ENCODE data around the gene ZSCAN16. TPM values are rescaled to one million over a fixed set of nuclear protein-coding genes. Genes with fewer than 3 reads are reported as not detected.

Gene ZSCAN16
- total and polyA plus RNA-seq, 2 of the 13 experiments (the other 11 are each of a cell fraction or from before 2014, with no cell fraction given): 5.7 to 12.7 TPM

GRCh38 chr6:28118217-28118616 lies 6.2 kb upstream of the ZSCAN16 start:
- CTCF ChIA-PET (ENCODE audit: low intra/inter-chr PET ratio, low total read pairs): no interaction called here
- ATAC-seq (no peak), DNase-seq (ENCODE audit: low spot score) (no peak), FAIRE-seq (no peak)
- in situ Hi-C loops (cut with HindIII; ENCODE audit: extremely low pct_ligation_motif_present, low pct_unique_long_range_greater_than_20kb) (no loop called here), intact Hi-C loops (cut with micrococcal nuclease; ENCODE audit: unreplicated experiment) (no loop called here)
- Histone ChIP-seq H4K20me1 (ENCODE audit: insufficient read depth, low read length) (no peaks in the 10 kb centered on the region), H3K27ac (ENCODE audit: extremely low read length, insufficient read depth, low read length) (no peak overlapping the region), H3K4me1 (ENCODE audit: insufficient read depth, low read length) (peaks cover 7% of the 10 kb centered on the region), H3K36me3 (replicated peaks in 1 of 2; ENCODE audit: control insufficient read depth in 1 of 2, insufficient read depth in 2 of 2, low read length in 2 of 2) (peaks cover 2 to 19% of the 10 kb centered on the region in 2 experiments), H3K9me3 (ENCODE audit: low read length) (no peaks in the 10 kb centered on the region), H3K79me2 (ENCODE audit: insufficient read depth, low read length) (no peaks in the 10 kb centered on the region), H3K9ac (ENCODE audit: insufficient read depth, low read depth, low read length) (no peak overlapping the region), H3K27me3 (ENCODE audit: control insufficient read depth in 1 of 2, insufficient read depth in 2 of 2, low read length in 2 of 2) (no peaks in the 10 kb centered on the region), H2AFZ (ENCODE audit: low read length) (no peak overlapping the region), H3K4me3 (replicated peaks in 1 of 3; ENCODE audit: insufficient read depth in 1 of 3, low read depth in 2 of 3, low read length in 3 of 3) (no peak overlapping the region), H3K4me2 (ENCODE audit: low read depth, low read length) (no peak overlapping the region)
- POLR2A ChIA-PET: interaction anchor here (2.1 kb wide), 1 partner anchor 14 kb away, joined by 6 read pairs; no protein-coding TSS in a partner anchor
- WGBS (ENCODE audit: low lambda C conversion rate): 84% methylated on average over 1 of the region's 1 CpG
- peak; percentile 40 for TF ChIP-seq HNRNPK (IDR thresholded peaks at IDR 0.05; ENCODE audit: low read depth, low read length, poor library complexity, severe bottlenecking)
- no peak for TF ChIP-seq HMGXB4 (CRISPR knock-in tag; IDR thresholded peaks at IDR 0.05; ENCODE audit: borderline replicate concordance in 1 of 2, low read depth in 1 of 2)
- BruUV-seq (replicated peaks): no TSS peak

- 85% methylated on average over 2 of the region's 2 CpGs for WGBS (ENCODE audit: low lambda C conversion rate)
- in situ Hi-C loops (cut with HindIII; ENCODE audit: extremely low pct_ligation_motif_present, low pct_unique_long_range_greater_than_20kb) (no loop called here), intact Hi-C loops (cut with micrococcal nuclease; ENCODE audit: unreplicated experiment) (no loop called here)
- Histone ChIP-seq H3K9me3 (ENCODE audit: low read length) (no peaks in the 10 kb centered on the region), H2AFZ (ENCODE audit: low read length) (no peak overlapping the region), H4K20me1 (ENCODE audit: insufficient read depth, low read length) (no peaks in the 10 kb centered on the region), H3K27ac (ENCODE audit: extremely low read length, insufficient read depth, low read length) (no peak overlapping the region), H3K79me2 (ENCODE audit: insufficient read depth, low read length) (peaks cover 17% of the 10 kb centered on the region), H3K4me2 (ENCODE audit: low read depth, low read length) (no peak overlapping the region), H3K27me3 (ENCODE audit: control insufficient read depth in 1 of 2, insufficient read depth in 2 of 2, low read length in 2 of 2) (no peaks in the 10 kb centered on the region; a peak in 1 of 5 replicates), H3K4me3 (replicated peaks in 1 of 3; ENCODE audit: insufficient read depth in 1 of 3, low read depth in 2 of 3, low read length in 3 of 3) (no peak overlapping the region), H3K36me3 (replicated peaks in 1 of 2; ENCODE audit: control insufficient read depth in 1 of 2, insufficient read depth in 2 of 2, low read length in 2 of 2) (peaks cover 2 to 22% of the 10 kb centered on the region in 2 experiments; a peak in 4 of 5 replicates), H3K9ac (ENCODE audit: insufficient read depth, low read depth, low read length) (no peak overlapping the region), H3K4me1 (ENCODE audit: insufficient read depth, low read length) (peaks cover 26% of the 10 kb centered on the region)
- no peak for DNase-seq (ENCODE audit: low spot score)
- no TSS peak for BruUV-seq (replicated peaks)
- ChIA-PET POLR2A (interaction anchor here (5.1 kb wide), 1 partner anchor 19 kb away, joined by 86 read pairs; the partner anchor contains the start of gene ZKSCAN8), CTCF (ENCODE audit: low intra/inter-chr PET ratio, low total read pairs) (no interaction called here)
- ATAC-seq: no peak
- FAIRE-seq: no peak
- TF ChIP-seq ZNF496 (CRISPR knock-in tag; IDR thresholded peaks at IDR 0.05; ENCODE audit: insufficient replicate concordance) (no peak), HMGXB3 (CRISPR knock-in tag; IDR thresholded peaks at IDR 0.05; ENCODE audit: borderline replicate concordance) (no peak), HNF4G (IDR thresholded peaks at IDR 0.05; ENCODE audit: borderline replicate concordance, low read depth, low read length) (no peak), HNF4G (CRISPR knock-in tag; IDR thresholded peaks at IDR 0.05; ENCODE audit: borderline replicate concordance, low read depth) (no peak), ZNF782 (CRISPR knock-in tag; IDR thresholded peaks at IDR 0.05; ENCODE audit: borderline replicate concordance) (no peak), ZBTB43 (CRISPR knock-in tag; conservative IDR thresholded peaks at IDR 0.05) (no peak), SNRNP70 (IDR thresholded peaks at IDR 0.05; ENCODE audit: low read depth, low read length) (no peak)
These were observed 2.5 kb upstream of the ZSCAN16 start for GRCh38 chr6:28121876-28122275.
